Panc1 (cell line): ENCODE data around the gene SLAIN2. TPM values are rescaled to one million over a fixed set of nuclear protein-coding genes. Genes with fewer than 3 reads are reported as not detected.

Experiments
- ATAC-seq: fragments of 200-7000 bp; cut with Tn5 transposase; 2 replicates; pipeline ENCODE4 v1.9.1; 2020; ENCODE audit warnings: mild to moderate bottlenecking, moderate library complexity
- BruUV-seq: library from RNA; stranded (reverse); fragments of 400-500 nt; replicated peaks from 2 replicates; lab custom pipeline; 2021; lab: Mats Ljungman, UMichigan
- CTCF ChIA-PET: fragments of 300-600 bp; sonication (Branson Sonifier 250); formaldehyde crosslinking; loops from one replicate; lab custom pipeline; 2022; ENCODE audit warnings: antibody characterized with exemption; lab: Charles Lee
- POLR2A ChIA-PET: fragments of 300-600 bp; sonication (Branson Sonifier 250); formaldehyde crosslinking; loops from one replicate; lab custom pipeline; 2022; ENCODE audit warnings: antibody characterized with exemption; lab: Charles Lee
- DNase-seq: peaks from one replicate; pipeline ENCODE4 v3.0.0-alpha.2; 2010; ENCODE audit warnings: low read depth, low spot score
- H3K27ac ChIP-seq: 2 replicates; pipeline ENCODE4 v1.5.1; 2011; ENCODE audit warnings: mild to moderate bottlenecking, low read length, inconsistent platforms
- H3K27me3 ChIP-seq: fragments of 200-500 bp; sonication (Bioruptor generic); 2 replicates; pipeline ENCODE4 v1.6.0; 2014; ENCODE audit warnings: low read length, inconsistent platforms; ENCODE audit not compliant: control insufficient read depth, insufficient read depth
- H3K36me3 ChIP-seq: fragments of 200-500 bp; sonication (Bioruptor generic); 2 replicates; pipeline ENCODE4 v1.5.1; 2014; ENCODE audit warnings: inconsistent platforms, mild to moderate bottlenecking, low read length, moderate library complexity; ENCODE audit not compliant: control insufficient read depth, insufficient read depth
- H3K4me1 ChIP-seq: 2 replicates; pipeline ENCODE4 v1.5.1; 2011; ENCODE audit warnings: inconsistent platforms, mild to moderate bottlenecking, low read length, moderate library complexity; ENCODE audit not compliant: control insufficient read depth, insufficient read depth
- H3K4me3 ChIP-seq, 2 experiments: 2 replicates each; pipeline ENCODE4 v1.5.1; 2011 to 2012; ENCODE audit warnings: low read depth in 2 of 2, low read length in 2 of 2, mild to moderate bottlenecking in 2 of 2, inconsistent platforms in 1 of 2, moderate library complexity in 1 of 2
- H3K9me3 ChIP-seq: fragments of 200-500 bp; sonication (Bioruptor generic); 2 replicates; pipeline ENCODE4 v1.5.1; 2014; ENCODE audit warnings: low read depth, mild to moderate bottlenecking, inconsistent platforms, low read length, moderate library complexity; ENCODE audit not compliant: control insufficient read depth, insufficient read depth
- POLR2AphosphoS5 ChIP-seq: IDR thresholded peaks from 2 replicates; pipeline ENCODE4 v1.6.1; 2012; ENCODE audit warnings: mild to moderate bottlenecking, low read depth, low read length, moderate library complexity
- SIN3A ChIP-seq: IDR thresholded peaks from 2 replicates; pipeline ENCODE4 v1.6.1; 2012; ENCODE audit warnings: low read depth, mild to moderate bottlenecking, low read length, moderate library complexity, borderline replicate concordance; ENCODE audit not compliant: insufficient read depth
- TCF7L2 ChIP-seq: IDR thresholded peaks from 2 replicates; pipeline ENCODE4 v1.6.1; 2011; ENCODE audit warnings: mild to moderate bottlenecking, low read depth, low read length, inconsistent platforms
- in situ Hi-C: cut with HindIII; loops from 2 replicates; pipeline ENCODE4 v1.10.0; 2016; ENCODE audit warnings: low sequenced_read_pairs, low pct_unique_long_range_greater_than_20kb
- intact Hi-C: fragments of 100-400 bp; cut with micrococcal nuclease; formaldehyde crosslinking; loops from one replicate; pipeline ENCODE4 v1.10.0; 2022; ENCODE audit not compliant: unreplicated experiment
- total RNA-seq: library from RNA; stranded (reverse); gene quantifications from one replicate; pipeline ENCODE4 v1.2.1, GENCODE V29; 2021; ENCODE audit not compliant: unreplicated experiment
- TF ChIP-seq, protein P1 (sequence below): fragments of 450-650 bp; IDR thresholded peaks from 2 replicates; pipeline ENCODE4 v1.5.1; 2017; ENCODE audit warnings: mild to moderate bottlenecking
- TF ChIP-seq, protein P2 (sequence below), 2 experiments: IDR thresholded peaks; 2 replicates each; pipeline ENCODE4 v1.6.1; 2011 to 2012; ENCODE audit warnings: low read depth in 2 of 2, control low read depth in 1 of 2, low read length in 1 of 2, mild to moderate bottlenecking in 1 of 2, moderate library complexity in 1 of 2; ENCODE audit not compliant: insufficient read depth in 1 of 2

Gene SLAIN2
- total RNA-seq, 1 experiment from 2014 or later = 53.2 TPM

DNA sequence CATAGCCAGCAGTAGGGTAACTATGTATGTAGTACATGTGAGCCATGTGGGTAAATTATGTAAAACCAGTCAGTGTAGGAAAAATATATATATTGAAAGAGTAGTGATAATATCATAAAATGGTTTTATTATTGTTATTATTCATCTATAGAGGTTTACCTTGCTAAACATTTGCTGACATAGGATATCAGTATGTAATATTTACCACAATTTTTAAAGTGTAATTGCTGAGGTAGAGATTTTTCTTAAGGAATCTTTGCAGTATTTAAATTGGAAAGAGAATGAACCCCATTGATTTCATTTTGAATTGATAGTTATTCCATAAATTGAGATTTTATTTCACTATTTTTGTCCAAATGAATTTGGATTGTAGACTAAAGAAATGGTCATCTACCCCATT, 27.1 kb downstream of the SLAIN2 start:
- no TSS peak for BruUV-seq
- H3K4me1 ChIP-seq = no peaks in the 10 kb centered on the region
- TF ChIP-seq, protein P1, sequence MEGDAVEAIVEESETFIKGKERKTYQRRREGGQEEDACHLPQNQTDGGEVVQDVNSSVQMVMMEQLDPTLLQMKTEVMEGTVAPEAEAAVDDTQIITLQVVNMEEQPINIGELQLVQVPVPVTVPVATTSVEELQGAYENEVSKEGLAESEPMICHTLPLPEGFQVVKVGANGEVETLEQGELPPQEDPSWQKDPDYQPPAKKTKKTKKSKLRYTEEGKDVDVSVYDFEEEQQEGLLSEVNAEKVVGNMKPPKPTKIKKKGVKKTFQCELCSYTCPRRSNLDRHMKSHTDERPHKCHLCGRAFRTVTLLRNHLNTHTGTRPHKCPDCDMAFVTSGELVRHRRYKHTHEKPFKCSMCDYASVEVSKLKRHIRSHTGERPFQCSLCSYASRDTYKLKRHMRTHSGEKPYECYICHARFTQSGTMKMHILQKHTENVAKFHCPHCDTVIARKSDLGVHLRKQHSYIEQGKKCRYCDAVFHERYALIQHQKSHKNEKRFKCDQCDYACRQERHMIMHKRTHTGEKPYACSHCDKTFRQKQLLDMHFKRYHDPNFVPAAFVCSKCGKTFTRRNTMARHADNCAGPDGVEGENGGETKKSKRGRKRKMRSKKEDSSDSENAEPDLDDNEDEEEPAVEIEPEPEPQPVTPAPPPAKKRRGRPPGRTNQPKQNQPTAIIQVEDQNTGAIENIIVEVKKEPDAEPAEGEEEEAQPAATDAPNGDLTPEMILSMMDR = no peak
- TF ChIP-seq TCF7L2 = no peak
- TF ChIP-seq, protein P2, sequence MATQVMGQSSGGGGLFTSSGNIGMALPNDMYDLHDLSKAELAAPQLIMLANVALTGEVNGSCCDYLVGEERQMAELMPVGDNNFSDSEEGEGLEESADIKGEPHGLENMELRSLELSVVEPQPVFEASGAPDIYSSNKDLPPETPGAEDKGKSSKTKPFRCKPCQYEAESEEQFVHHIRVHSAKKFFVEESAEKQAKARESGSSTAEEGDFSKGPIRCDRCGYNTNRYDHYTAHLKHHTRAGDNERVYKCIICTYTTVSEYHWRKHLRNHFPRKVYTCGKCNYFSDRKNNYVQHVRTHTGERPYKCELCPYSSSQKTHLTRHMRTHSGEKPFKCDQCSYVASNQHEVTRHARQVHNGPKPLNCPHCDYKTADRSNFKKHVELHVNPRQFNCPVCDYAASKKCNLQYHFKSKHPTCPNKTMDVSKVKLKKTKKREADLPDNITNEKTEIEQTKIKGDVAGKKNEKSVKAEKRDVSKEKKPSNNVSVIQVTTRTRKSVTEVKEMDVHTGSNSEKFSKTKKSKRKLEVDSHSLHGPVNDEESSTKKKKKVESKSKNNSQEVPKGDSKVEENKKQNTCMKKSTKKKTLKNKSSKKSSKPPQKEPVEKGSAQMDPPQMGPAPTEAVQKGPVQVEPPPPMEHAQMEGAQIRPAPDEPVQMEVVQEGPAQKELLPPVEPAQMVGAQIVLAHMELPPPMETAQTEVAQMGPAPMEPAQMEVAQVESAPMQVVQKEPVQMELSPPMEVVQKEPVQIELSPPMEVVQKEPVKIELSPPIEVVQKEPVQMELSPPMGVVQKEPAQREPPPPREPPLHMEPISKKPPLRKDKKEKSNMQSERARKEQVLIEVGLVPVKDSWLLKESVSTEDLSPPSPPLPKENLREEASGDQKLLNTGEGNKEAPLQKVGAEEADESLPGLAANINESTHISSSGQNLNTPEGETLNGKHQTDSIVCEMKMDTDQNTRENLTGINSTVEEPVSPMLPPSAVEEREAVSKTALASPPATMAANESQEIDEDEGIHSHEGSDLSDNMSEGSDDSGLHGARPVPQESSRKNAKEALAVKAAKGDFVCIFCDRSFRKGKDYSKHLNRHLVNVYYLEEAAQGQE (IDR thresholded peaks at IDR 0.05; ENCODE audit: insufficient read depth in 1 of 2, low read depth in 2 of 2, low read length in 1 of 2) = no peak
- no peak for TF ChIP-seq SIN3A
- TF ChIP-seq POLR2AphosphoS5 = no peak
- in situ Hi-C loops = no loop called here
- no peak overlapping the region for H3K4me3 ChIP-seq
- DNase-seq = no peak
- ATAC-seq = no peak
- H3K27me3 ChIP-seq = no peaks in the 10 kb centered on the region
- ChIA-PET CTCF (no interaction called here), POLR2A (no interaction called here)
- H3K36me3 ChIP-seq = no peaks in the 10 kb centered on the region
- H3K9me3 ChIP-seq = no peaks in the 10 kb centered on the region
- H3K27ac ChIP-seq = no peak overlapping the region
- intact Hi-C loops = no loop called here

DNA sequence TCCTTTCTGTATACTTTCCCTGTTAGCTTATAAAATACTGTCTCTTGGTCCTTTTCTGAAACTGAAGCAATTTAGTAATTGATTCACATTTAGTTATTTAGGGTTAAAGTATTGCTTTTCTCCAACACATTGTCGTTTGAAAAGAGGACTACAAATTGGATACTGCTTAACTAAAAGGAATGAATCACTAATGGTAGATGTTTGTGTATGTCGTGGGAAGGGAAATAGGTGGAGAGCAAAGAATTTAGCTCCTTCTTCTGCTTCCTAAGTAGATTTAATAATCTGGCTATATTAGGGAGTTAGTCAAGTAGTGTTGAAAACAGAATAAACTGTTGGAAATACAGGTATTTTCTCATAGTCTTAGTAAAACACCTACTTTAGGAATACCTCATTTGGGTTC, 27.9 kb downstream of the SLAIN2 start:
- no peak overlapping the region for H3K4me3 ChIP-seq
- intact Hi-C loops (no loop called here), in situ Hi-C loops (no loop called here)
- H3K4me1 ChIP-seq = no peaks in the 10 kb centered on the region
- no peaks in the 10 kb centered on the region for H3K27me3 ChIP-seq
- no peaks in the 10 kb centered on the region for H3K9me3 ChIP-seq
- TF ChIP-seq TCF7L2 (no peak), SIN3A (no peak), POLR2AphosphoS5 (no peak)
- TF ChIP-seq, protein P1 = no peak
- TF ChIP-seq, protein P2 (IDR thresholded peaks at IDR 0.05; ENCODE audit: insufficient read depth in 1 of 2, low read depth in 2 of 2, low read length in 1 of 2) = no peak
- ChIA-PET CTCF (no interaction called here), POLR2A (interaction anchor here (0.6 kb wide), 1 partner anchor 28 kb away, joined by 5 read pairs; the partner anchor contains the start of gene SLAIN2)
- no peak for ATAC-seq
- DNase-seq = no peak
- H3K27ac ChIP-seq = no peak overlapping the region
- no peaks in the 10 kb centered on the region for H3K36me3 ChIP-seq
- no TSS peak for BruUV-seq
